ENCODE measurements around the gene KRTAP21-2. TPM values are rescaled to one million over a fixed set of nuclear protein-coding genes. Genes with fewer than 3 reads are reported as not detected.

The KRTAP21-2 gene
- total RNA-seq, 1 donor from 2014 or later: not detected

DNA sequence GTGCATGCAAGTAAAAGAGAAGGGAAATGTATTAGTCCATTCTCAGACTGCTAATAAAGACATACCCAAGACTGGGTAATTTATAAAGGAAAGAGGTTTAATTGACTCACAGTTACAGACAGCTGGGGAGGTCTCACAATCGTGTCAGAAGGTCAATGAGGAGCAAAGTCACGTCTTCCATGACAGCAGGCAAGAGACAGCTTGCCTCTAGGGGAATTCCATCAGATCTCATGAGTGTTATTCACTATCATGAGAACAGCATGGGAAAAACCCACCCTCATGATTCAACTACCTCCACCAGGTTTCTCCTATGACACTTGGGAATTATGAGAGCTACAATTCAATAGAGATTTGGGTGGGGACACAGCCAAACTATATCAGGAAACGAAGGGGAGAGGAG is 36.6 kb downstream of the KRTAP21-2 start:
- Mint-ChIP-seq H3K27ac (ENCODE audit: unreplicated experiment) (no peak overlapping the region), H3K4me1 (no peaks in the 10 kb centered on the region), H3K36me3 (ENCODE audit: low read depth) (peaks cover 2% of the 10 kb centered on the region), H3K4me3 (no peak overlapping the region), H3K9me3 (peaks cover 17% of the 10 kb centered on the region), H3K27me3 (ENCODE audit: low read depth) (no peaks in the 10 kb centered on the region)
- no peak for DNase-seq (ENCODE audit: low read depth, low spot score)
- TF ChIP-seq, protein P1, sequence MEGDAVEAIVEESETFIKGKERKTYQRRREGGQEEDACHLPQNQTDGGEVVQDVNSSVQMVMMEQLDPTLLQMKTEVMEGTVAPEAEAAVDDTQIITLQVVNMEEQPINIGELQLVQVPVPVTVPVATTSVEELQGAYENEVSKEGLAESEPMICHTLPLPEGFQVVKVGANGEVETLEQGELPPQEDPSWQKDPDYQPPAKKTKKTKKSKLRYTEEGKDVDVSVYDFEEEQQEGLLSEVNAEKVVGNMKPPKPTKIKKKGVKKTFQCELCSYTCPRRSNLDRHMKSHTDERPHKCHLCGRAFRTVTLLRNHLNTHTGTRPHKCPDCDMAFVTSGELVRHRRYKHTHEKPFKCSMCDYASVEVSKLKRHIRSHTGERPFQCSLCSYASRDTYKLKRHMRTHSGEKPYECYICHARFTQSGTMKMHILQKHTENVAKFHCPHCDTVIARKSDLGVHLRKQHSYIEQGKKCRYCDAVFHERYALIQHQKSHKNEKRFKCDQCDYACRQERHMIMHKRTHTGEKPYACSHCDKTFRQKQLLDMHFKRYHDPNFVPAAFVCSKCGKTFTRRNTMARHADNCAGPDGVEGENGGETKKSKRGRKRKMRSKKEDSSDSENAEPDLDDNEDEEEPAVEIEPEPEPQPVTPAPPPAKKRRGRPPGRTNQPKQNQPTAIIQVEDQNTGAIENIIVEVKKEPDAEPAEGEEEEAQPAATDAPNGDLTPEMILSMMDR (conservative IDR thresholded peaks at IDR 0.05): no peak

DNA sequence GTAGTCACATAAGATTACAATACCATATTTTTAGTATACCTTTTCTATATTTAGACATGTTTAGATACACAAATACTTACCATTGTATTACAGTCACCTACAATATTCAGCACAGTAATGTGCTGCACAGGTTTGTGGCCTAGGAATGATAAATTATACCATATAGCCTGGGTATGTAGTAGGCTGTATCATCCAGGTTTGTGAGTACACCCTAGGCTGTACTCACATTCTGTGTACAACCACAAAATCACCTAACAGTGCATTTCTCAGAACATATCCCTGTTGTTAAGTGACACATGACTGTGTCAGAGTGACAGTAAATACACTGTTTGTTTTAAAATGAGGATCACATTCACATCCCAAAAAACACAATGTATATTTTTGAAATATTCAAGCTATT is 39.6 kb downstream of the KRTAP21-2 start:
- Mint-ChIP-seq H3K27ac (ENCODE audit: unreplicated experiment) (no peak overlapping the region), H3K9me3 (peaks cover 8% of the 10 kb centered on the region), H3K27me3 (ENCODE audit: low read depth) (no peaks in the 10 kb centered on the region), H3K36me3 (ENCODE audit: low read depth) (no peaks in the 10 kb centered on the region), H3K4me1 (no peaks in the 10 kb centered on the region), H3K4me3 (no peak overlapping the region)
- DNase-seq (ENCODE audit: low read depth, low spot score): no peak
- TF ChIP-seq, protein P1 (conservative IDR thresholded peaks at IDR 0.05): no peak

Other genes starting within 250 kb of the KRTAP21-2 start
- gene KRTAP19-5, start 245.1 kb downstream of the KRTAP21-2 start, total RNA-seq: not detected in 2 replicates
- not detected in 2 replicates for gene KRTAP19-6, start 205.4 kb downstream of the KRTAP21-2 start, total RNA-seq
- not detected in 2 replicates for gene KRTAP19-7, start 185.9 kb downstream of the KRTAP21-2 start, total RNA-seq
- gene KRTAP22-2, start 156.9 kb downstream of the KRTAP21-2 start, total RNA-seq: not detected in 2 replicates
- gene KRTAP6-3, start 154.8 kb downstream of the KRTAP21-2 start, total RNA-seq: not detected in 2 replicates
- gene KRTAP6-2, start 148.4 kb downstream of the KRTAP21-2 start, total RNA-seq: not detected in 2 replicates
- gene KRTAP22-1, start 146.2 kb downstream of the KRTAP21-2 start, total RNA-seq: not detected in 2 replicates
- not detected in 2 replicates for gene KRTAP6-1, start 133.3 kb downstream of the KRTAP21-2 start, total RNA-seq
- gene KRTAP20-1, start 130.8 kb downstream of the KRTAP21-2 start, total RNA-seq: not detected in 2 replicates
- not detected in 2 replicates for gene KRTAP20-4, start 126.6 kb downstream of the KRTAP21-2 start, total RNA-seq
- not detected in 2 replicates for gene KRTAP20-2, start 112.1 kb downstream of the KRTAP21-2 start, total RNA-seq
- not detected in 2 replicates for gene KRTAP20-3, start 104.4 kb downstream of the KRTAP21-2 start, total RNA-seq
- gene KRTAP21-3, start 28.5 kb downstream of the KRTAP21-2 start, total RNA-seq: not detected in 2 replicates
- not detected in 2 replicates for gene KRTAP21-1, start 8.2 kb upstream of the KRTAP21-2 start, total RNA-seq
- not detected in 2 replicates for gene KRTAP8-1, start 66.0 kb upstream of the KRTAP21-2 start, total RNA-seq
- not detected in 2 replicates for gene KRTAP7-1, start 82.5 kb upstream of the KRTAP21-2 start, total RNA-seq
- gene KRTAP11-1, start 134.3 kb upstream of the KRTAP21-2 start, total RNA-seq: not detected in 2 replicates

All from neural crest cell (in vitro differentiated cells).